GM21515 (cell line): Measurements from ENCODE around the gene CAMK2A.

ENCODE experiments used
- ATAC-seq: cut with Tn5 transposase; IDR thresholded peaks from one replicate; pipeline ENCODE4 v1.9.1; 2021; ENCODE audit not compliant: unreplicated experiment

CAMK2A gene

GRCh38 chr5:150279330-150280020, 10.1 kb downstream of the CAMK2A start:
- no peak for ATAC-seq

GRCh38 chr5:150278916-150279315, 10.7 kb downstream of the CAMK2A start:
- no peak for ATAC-seq

GRCh38 chr5:150278046-150278730, 11.4 kb downstream of the CAMK2A start:
- ATAC-seq: no peak

- no peak for ATAC-seq
Observed at GRCh38 chr5:150277043-150277442, 12.5 kb downstream of the CAMK2A start.

- ATAC-seq: no peak
Observed at GRCh38 chr5:150274811-150275210, 14.8 kb downstream of the CAMK2A start.

GRCh38 chr5:150272531-150272930, 17.0 kb downstream of the CAMK2A start:
- ATAC-seq: no peak

- no peak for ATAC-seq
Observed at GRCh38 chr5:150271923-150272322, 17.6 kb downstream of the CAMK2A start.

GRCh38 chr5:150271296-150271692, 18.3 kb downstream of the CAMK2A start:
- ATAC-seq: no peak

- ATAC-seq: no peak
Observed at GRCh38 chr5:150270541-150271295, 18.9 kb downstream of the CAMK2A start.

GRCh38 chr5:150266871-150267291, 22.7 kb downstream of the CAMK2A start:
- ATAC-seq: no peak

GRCh38 chr5:150265870-150266383, 23.6 kb downstream of the CAMK2A start:
- ATAC-seq: no peak

- ATAC-seq: no peak
Observed at GRCh38 chr5:150264667-150265603, 24.6 kb downstream of the CAMK2A start.

- no peak for ATAC-seq
Observed at GRCh38 chr5:150263801-150264621, 25.6 kb downstream of the CAMK2A start.

- ATAC-seq: no peak
Observed at GRCh38 chr5:150263375-150263775, 26.2 kb downstream of the CAMK2A start.

- ATAC-seq: no peak
Observed at GRCh38 chr5:150262502-150262901, 27.1 kb downstream of the CAMK2A start.

GRCh38 chr5:150261231-150261630, 28.3 kb downstream of the CAMK2A start:
- ATAC-seq: no peak

GRCh38 chr5:150258130-150258529, 31.4 kb downstream of the CAMK2A start:
- no peak for ATAC-seq

GRCh38 chr5:150257424-150257823, 32.1 kb downstream of the CAMK2A start:
- ATAC-seq: no peak

GRCh38 chr5:150256410-150257064, 33.0 kb downstream of the CAMK2A start:
- ATAC-seq: no peak
